Measurements from ENCODE around the gene LMNA.

DNA sequence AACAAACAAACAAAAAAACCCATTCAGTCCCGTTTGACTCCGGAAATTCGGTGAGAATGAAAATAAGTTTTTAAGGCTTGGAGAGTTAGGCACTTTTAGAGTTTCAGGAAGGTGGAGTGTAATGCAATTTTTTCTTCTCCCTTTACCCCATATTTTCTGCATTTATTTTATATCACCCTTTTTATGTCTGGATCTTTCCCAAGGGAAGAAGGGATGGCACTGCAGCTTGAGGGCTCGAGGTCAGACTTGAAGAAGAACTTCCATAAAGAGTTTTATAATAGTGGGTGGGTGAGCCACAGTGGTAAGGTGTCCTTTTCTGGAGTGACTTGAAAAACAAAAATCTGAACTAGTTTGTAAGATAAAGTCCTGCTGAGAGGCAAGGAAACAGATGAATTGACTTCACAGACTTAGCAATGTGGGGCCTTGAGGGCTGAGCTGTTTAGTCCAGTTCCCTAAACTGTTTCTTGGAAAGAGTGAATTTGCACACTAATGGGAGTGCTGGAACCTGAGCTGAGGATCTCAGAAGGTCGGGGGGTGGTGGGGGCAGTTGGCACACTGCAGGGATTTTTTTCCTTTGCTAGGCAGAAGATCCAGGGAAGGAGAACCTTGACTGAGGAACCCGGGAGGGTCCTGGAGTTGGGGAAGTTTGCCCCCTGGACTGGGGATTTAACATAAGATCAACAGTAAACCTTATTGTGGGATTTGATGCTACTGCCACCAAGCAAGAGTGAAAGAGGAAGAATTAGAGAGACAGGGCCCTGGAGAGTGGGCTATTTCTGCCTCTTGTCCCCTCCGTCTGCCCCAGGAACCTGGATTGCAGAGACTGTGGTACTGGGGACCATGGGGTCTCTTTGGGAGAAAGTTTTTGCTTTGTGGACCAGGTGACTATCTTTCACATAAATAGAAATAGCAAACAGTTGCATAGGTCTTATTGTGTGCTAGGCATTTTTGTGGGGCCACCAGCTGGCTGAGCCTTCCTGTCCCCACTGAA is 30.4 kb upstream of the LMNA start:
- no peak for TF ChIP-seq EZH2 (IDR thresholded peaks at IDR 0.05; ENCODE audit: insufficient read depth, poor library complexity, severe bottlenecking)
- no peak for TF ChIP-seq EZH2phosphoT487 (IDR thresholded peaks at IDR 0.05; ENCODE audit: insufficient read depth, low read depth)

Measured in GM23248 (cell line).